Stimulated activated CD8-positive, alpha-beta memory T cell treated with anti-CD3 and anti-CD28 coated beads, Interleukin-4, amount 100 ng/mL, for 24 hours (primary cell): Measurements from ENCODE around the gene CCDC201.
"Not testable (repeated sequence)": the region's sequence is repeated elsewhere in the genome, so short reads cannot be mapped to it uniquely, and the experiment has no call there.

ENCODE experiments used
- DNase-seq: peaks from one replicate; pipeline ENCODE4 v3.0.0-alpha.2; 2020; ENCODE audit warnings: low read depth

The CCDC201 gene

GRCh38 chr7:45817016-45817415 lies 55.9 kb downstream of the CCDC201 start:
- DNase-seq, result not testable (repeated sequence)

- not testable (repeated sequence) for DNase-seq
These were observed 58.4 kb downstream of the CCDC201 start for GRCh38 chr7:45814216-45815118.

- DNase-seq, result not testable (repeated sequence)
These were observed 59.1 kb downstream of the CCDC201 start for GRCh38 chr7:45813771-45814170.

GRCh38 chr7:45812946-45813345 lies 59.9 kb downstream of the CCDC201 start:
- DNase-seq, result no peak

GRCh38 chr7:45811652-45812234 lies 61.1 kb downstream of the CCDC201 start:
- DNase-seq, result not testable (repeated sequence)

GRCh38 chr7:45810451-45811005 lies 62.4 kb downstream of the CCDC201 start:
- DNase-seq, result not testable (repeated sequence)
